ENCODE results near the gene APBA2.
"Not testable (repeated sequence)": the region's sequence is repeated elsewhere in the genome, so short reads cannot be mapped to it uniquely, and the experiment has no call there.

Gene APBA2

DNA sequence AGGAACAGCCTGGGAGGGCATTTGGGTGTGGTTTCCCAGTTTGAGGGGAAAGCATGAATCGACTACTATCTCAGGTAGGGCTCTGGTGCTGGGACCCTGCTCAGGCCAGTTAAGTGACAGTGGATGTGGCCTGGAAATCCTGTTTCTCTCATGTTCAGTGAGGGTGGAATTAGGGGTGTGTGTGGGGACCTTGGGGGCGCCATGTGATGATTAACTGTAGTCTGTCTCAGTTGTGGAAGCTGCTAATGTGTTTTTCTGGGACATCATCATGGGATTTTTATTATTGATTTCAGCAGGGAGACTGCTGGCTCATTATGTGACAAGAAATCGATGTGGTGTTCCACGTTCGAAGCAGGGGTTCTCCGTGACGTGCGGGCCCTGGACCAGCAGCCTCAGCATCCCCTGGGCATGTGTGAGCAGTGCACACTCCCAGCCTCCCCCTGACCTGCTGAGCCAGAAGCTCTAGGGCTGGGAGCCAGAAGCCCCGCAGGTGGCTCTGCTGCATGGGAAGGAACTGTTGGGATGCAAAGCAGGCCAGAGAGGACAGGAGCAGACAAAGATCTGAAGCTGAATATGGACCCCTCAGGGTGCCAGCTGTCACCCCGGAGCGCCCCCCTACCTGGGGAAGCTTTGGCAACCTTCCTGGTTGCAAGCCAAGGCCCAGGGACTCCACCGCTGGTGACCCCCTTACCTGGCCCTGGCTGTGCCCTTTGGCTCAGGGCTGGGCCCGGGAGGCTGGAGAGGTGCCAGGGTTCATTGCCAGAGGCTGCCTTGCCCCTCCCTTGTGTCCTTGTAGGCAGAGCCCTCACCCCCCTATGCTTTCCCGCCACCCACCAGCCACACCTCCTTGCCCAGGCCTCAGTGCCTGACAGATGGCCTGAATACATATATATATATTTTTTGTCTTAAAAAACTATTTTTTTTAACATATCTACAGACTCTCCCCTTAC lies 149.8 kb downstream of the APBA2 start:
- no peak for DNase-seq (ENCODE audit: low read depth)

DNA sequence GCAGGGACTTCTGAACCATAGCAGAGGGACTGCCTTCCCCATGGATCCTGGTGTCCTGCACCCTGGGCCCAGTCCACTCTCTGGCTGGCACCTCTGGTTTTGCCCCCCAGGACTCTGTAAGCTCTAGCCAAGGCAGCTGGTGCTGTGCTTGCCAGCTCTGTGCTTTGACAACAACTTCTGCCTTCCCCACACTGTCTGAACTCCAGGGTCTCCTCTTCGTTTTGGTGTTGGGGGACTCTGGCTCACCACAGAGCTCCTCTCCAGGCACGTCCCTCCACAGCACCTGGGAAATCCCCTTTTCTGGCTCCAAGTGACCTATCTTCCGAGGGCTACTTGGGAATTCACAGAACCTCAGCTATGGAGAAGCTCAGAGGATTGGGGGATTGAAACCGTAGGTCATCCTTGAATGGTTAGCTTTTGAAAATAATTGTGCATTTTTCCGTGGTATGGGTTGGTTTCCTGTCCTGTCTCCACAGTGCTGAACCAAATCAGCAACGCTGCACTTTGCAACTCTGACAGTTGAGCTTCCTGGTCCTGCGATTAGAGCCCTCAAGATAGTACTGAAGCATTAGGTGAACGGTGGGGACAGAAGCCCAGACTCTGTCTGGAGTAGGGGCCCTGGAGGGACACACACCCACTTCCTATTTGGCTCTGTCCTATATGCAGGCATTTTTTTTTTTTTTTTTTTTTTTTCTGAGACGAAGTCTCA lies 152.4 kb downstream of the APBA2 start:
- DNase-seq (ENCODE audit: low read depth): no peak

DNA sequence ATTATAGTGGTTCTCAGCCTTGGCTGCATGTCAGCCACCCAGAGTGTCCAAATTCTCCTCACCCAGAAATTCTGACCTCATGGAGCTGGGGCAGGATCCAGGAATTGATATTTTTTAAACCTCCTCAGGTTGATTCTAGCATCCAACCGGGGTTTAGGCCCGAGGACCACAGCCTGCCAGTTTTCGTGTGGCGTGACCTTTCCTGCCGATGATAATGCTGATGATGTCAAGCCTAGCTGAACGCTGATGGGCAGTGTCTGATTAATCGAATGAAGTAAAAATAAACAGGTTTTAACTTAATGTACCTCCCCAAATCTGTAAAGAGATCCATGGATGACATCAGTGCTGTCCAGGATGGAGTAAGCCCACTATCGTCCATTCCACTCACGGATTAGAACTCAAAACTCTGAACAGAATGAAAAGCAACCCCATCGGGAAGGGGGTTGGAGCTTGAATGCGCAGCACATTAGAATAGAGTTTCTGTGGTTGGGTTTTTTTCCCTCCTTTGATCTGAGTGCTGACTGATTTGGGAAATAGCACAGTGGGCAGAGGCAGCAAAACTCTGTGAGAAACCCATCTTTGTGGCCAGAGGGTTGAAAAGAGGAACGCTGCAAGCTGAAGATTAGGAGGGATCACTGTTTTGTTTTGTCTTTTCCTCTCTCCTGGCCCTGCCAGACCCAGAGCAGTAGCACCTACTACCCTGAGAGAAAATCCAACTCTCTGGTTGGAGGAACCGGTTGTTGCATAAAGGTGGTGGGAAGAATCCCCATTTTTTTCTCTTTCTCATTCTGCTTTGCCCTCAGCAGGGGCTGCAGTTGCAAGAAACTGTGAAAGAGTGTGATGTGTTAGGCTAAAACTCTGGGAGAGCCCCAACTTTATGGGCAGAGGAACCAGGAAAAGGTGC lies 153.9 kb downstream of the APBA2 start:
- DNase-seq (ENCODE audit: low read depth): no peak

DNA sequence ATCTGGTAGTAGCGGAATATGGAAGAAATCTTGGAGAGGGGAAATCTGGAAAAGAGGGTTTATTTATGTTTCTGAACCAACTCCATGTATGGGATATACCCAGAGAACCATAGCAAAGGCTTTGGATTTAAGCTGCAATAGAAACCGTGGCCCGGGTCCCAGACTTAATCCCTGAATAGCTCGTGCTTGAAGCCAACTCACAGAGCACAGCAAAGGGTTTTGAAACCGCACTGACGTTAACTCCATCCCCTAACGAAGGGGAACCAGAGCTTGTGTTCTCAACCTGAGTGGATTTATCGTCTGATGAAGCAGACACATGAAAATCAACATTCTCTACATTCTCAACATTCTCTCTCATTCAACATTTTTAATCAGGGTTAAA lies 154.6 kb downstream of the APBA2 start:
- DNase-seq (ENCODE audit: low read depth): no peak

DNA sequence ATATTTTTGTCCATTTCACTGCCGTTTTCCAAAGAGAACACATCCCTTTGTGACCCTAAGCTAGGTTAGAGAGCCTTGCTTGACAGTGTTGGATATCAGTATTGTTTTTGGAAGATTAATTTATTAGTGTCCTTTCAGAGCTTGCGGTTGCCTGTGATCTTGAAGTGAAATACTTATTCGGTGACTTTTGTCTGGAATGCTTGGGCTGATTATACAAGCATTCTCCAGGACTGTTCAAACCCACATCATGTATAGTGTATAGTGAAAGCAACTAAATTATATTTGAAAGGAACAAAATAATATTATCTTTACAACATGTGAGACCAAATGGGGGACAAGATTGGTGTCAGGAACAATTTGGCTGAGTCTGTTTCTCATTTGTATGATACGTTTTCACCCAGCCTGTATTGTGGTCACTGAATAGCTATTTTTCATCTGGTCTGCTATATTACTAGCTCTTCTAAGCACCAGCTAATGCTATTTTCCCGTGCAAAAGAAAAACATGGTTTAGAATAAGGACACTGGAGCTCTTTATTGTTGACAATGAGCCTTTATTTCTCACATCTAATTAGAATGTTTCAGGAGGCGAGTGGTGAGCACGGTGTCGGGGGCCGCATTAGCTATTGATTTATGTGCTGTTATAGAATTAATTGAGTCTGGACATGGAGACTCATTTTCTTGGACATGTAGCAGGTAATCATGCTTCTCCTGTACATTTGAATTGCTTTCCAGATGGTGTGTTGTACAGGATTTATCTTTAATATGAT lies 158.1 kb downstream of the APBA2 start:
- DNase-seq (ENCODE audit: low read depth): no peak

DNA sequence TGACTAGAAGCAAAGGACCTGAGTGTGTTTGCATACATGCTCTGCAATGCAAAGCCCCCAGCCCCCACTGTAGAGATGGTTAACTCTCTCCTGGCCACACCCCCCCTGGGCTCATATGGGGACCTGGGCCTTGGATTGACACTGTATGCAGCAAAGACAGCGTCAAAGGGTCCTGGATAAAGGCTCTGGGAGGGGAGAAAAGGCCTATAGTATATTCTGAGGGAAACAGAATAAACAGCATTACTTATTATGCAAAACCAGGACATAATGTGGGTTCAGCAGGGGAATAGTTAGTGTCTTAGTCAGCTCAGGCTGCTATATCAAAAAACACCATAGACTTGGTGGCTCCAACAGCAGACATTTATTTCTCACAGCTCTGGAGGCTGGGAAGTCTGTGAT lies 158.7 kb downstream of the APBA2 start:
- DNase-seq (ENCODE audit: low read depth): no peak

DNA sequence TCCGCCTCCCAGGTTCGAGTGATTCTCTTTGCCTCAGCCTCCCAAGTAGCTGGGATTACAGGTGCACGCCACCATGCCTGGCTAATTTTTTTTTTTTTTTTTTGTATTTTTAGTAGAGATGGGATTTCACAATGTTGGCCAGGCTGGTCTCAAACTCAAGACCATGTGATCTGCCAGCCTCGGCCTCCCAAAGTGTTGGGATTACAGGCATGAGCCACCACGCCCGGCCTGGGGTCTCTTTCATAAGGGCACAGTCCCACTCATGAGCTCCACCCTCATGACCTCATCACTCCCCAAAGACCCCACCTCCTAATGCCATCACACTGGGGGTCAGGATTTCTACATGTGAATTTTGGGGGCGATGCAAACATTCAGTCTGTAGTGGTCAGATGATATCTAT lies 159.4 kb downstream of the APBA2 start:
- DNase-seq (ENCODE audit: low read depth): not testable (repeated sequence)

DNA sequence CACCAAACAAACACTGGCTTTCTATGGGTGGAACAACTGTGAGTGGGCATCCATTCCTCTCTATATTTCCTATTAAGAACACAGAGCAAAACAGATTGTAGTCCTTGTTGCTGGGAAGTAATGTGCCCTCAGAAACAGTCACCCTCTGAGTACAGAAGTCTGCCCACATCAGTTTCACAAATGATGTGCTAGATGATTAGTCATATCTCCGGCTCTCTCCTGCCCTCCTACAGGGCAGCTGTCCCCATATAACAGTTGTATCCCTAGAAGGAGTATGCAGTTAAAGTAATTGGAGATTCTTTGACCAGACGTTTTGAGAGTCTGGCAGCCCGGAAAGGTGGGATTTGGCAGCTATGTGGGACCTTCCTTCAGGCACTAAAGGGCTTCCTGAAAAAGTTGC lies 159.9 kb downstream of the APBA2 start:
- DNase-seq (ENCODE audit: low read depth): no peak

DNA sequence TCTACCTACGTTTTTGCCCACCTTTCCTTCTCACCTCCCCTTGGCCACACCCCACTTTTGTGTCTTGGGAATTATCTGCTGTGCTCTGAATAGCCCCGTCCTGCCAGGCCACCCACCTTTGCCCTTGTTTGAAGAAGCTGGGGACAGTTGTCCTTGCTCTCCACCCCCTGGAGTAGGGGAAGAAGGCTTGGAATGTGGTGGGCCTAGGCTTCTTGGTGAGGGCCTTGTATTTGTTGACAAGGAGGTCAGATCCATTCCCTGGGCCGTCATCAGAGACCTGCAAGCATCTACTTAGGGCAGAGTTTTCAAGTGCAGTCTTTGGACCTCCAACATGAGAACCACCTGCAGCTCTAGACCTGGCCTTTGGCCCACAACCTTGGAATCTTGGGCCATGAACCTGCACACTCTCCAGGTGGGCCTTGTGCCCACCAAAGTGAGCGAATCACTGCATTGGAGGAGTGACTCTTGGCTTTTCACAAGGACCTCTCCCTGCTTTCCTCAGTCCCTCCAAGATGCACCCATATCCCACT lies 160.6 kb downstream of the APBA2 start:
- DNase-seq (ENCODE audit: low read depth): no peak

DNA sequence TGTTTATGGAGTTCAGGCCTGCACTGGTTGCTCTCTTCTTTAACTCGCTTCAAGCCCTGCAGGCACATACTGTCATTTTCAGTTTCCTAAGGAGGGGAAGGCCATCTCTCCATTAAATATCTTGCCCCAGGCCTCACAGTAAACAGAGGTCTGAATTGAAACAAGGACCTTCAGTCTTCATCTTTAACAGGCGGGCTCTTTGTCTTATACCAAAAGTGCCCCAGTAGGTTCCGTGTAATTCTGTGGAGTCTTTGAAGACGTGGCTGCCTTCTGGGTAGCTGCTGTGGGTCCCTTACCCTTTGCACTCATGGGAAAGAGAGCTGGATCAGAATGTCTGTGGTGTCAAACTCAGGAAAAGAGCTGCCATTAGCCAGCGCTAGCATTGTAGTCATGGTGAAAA lies 161.2 kb downstream of the APBA2 start:
- no peak for DNase-seq (ENCODE audit: low read depth)

DNA sequence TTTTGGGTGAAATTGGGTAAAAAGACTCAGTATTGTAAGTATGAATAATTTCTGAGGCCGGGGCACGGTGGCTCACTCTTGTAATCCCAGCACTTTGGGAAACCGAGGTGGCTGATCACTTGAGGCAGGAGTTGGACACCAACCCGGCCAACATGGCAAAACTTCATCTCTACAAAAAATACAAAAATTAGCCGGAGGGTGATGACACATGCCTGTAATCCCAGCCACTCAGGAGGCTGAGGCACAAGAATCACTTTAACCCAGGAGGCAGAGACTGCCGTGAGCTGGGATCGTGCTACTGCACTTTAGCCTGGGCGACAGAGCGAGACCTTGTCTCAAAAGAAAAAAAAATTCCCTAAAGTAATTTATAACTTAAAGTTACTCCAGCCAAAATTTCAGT lies 162.2 kb downstream of the APBA2 start:
- no peak for DNase-seq (ENCODE audit: low read depth)

DNA sequence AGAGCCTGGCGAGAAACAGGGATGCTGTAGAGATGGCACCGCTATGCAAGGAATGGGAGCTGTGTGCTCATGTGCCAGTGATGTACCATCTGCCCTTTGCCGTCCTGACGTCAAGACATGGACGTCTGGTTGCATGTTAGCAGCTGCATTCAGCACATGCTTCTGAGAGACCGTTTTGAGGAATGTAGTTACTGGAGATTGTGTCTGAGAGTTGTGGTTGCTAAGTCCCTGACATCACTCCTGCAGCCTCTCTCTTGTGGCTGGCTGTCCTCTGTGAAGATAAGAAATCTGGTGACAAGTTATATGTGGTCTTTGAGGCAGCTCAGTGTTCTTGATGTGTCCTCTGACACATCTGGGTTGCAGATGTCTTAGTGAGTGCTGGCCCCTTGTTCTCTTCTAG lies 165.1 kb downstream of the APBA2 start:
- no peak for DNase-seq (ENCODE audit: low read depth)

DNA sequence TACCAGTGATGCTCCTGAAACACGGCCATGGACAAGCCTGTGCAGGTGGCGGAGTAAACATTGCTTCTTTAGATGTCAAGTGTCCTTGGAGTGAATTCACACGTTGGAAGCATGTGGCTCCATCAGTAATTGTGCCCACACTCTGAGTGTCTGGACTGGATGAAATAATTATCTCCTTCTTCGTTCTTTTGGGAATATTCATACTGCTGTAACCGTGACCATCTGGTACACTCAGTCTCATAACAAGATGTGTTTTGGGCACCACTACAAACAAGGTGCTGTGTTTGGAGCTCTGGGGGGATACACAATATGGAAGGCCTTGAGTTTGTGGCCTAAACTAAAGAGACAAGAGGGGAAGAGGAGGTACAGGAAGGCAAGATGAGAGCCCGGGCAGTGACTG lies 165.6 kb downstream of the APBA2 start:
- no peak for DNase-seq (ENCODE audit: low read depth)

DNA sequence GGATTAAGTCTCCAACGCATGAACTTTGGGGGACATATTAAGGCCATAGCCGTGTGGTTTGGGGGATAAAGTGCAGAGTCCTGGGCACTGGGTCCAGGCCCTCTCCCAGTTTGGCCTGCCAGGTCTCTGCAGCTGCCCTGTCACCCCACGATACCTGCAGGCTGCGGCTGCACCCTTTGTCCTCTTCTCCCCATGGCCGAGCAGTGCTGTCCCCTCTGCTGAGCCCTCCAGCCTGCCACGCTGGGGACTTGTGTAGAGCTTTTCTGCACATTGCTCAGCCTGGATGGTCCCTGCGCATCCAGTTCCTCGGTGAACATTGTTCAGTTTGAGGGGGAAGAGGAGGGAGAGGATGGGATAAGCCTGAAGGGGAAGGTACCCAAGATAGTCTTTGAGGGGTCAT lies 167.2 kb downstream of the APBA2 start:
- DNase-seq (ENCODE audit: low read depth): no peak

DNA sequence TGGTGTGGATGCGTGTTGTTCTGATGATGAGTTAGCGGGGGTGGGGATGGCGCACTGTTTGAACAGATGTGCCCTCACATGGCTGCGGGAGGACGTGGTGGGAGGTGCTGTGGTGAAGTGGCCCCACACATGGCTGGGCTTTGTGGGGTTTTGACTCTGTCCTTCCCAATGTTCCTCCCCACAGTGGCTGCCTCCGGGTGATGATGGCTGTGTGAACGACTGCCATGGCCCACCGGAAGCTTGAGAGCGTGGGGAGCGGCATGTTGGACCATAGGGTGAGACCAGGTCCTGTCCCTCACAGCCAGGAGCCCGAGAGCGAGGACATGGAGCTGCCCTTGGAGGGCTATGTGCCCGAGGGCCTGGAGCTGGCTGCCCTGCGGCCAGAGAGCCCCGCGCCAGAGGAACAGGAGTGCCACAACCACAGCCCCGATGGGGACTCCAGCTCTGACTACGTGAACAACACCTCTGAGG lies 167.9 kb downstream of the APBA2 start:
- DNase-seq (ENCODE audit: low read depth): no peak

DNA sequence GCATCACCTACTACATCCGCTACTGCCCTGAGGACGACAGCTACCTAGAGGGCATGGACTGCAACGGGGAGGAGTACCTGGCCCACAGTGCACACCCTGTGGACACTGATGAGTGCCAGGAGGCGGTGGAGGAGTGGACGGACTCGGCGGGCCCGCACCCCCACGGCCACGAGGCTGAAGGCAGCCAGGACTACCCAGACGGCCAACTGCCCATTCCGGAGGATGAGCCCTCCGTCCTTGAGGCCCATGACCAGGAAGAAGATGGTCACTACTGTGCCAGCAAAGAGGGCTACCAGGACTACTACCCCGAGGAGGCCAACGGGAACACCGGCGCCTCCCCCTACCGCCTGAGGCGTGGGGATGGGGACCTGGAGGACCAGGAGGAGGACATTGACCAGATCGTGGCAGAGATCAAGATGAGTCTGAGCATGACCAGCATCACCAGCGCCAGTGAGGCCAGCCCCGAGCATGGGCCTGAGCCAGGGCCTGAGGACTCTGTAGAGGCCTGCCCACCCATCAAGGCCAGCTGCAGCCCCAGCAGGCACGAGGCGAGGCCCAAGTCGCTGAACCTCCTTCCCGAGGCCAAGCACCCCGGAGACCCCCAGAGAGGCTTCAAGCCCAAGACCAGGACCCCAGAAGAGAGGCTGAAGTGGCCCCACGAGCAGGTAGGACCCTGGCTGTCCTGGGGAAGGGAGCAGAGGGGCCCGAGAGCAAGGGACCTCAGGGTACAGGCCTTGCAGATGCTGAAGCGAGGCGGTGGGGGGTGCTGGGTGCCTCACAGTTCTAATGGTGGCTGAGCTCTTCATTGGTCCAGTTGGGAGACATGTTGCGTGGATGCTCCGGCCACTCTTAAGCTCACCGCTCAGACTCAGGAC lies 168.6 kb downstream of the APBA2 start:
- no peak for DNase-seq (ENCODE audit: low read depth)

DNA sequence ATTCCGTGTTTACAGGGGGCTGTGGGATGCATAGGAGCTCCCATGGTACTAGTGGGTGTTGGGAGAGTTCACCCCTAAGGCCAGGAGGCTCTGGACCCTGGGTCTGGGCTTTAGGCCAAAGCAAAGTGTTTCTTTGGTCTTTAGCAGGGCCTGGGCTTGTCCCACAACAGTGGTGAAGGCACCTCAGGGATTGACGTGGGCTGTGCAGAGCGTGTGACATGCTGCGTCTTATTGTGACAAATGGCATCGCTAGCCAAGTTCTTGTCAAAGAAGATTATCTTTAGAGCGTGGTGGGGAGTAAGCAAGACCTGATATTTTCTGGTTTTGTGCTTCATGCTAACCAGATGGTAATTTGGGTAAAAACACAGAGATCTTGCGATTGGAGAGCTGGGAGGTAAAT lies 170.1 kb downstream of the APBA2 start:
- DNase-seq (ENCODE audit: low read depth): no peak

DNA sequence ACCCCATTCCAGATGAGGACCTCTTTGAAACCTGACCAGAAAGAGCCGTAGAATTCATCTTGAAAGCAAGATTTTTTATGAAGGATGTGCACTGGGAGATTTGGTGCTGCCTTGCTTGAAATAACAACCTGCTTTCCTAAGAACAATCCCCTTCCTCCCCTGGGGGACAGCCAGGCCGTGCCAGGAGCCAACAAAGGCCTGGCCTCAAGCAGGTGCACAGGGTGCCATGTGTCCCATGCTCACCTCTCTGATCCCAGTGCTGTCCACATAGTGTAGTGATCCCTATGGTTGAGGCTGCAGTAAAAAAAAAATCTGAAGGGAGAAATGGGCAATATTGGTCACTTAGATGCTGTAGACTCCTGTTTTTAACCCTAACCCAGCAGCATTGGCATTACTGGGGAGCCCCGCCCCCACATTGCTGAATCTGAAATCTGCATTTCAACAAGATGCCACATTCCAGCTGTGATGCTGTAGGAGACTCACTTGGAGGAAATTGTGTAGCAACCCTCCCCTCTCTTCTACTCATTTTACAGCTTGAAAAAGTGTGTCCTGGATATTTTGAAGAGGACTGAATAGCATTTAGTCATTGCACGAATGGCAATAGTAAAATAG lies 171.2 kb downstream of the APBA2 start:
- DNase-seq (ENCODE audit: low read depth): no peak

DNA sequence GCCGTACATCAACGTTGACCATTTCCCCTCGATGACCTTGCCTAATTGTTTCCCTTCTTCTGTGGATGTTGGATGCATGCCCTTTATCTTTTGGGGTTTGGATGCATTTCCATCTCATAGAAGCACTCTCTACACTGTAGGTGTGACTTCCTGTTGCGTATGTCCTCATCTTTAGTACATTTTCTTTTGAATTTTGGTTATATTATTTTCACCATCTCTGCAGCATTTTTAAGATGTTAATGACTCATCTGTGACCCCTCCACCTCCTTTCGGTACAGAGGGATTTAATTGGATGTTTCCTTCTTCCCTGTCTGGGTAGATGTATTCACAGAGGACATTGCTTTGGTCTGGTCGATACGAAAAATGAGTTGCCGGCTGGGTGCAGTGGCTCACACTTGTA lies 172.1 kb downstream of the APBA2 start:
- no peak for DNase-seq (ENCODE audit: low read depth)
